ENCODE measurements around the gene EFCAB5.
"Not testable (repeated sequence)": the region's sequence is repeated elsewhere in the genome, so short reads cannot be mapped to it uniquely, and the experiment has no call there.

Gene EFCAB5

DNA sequence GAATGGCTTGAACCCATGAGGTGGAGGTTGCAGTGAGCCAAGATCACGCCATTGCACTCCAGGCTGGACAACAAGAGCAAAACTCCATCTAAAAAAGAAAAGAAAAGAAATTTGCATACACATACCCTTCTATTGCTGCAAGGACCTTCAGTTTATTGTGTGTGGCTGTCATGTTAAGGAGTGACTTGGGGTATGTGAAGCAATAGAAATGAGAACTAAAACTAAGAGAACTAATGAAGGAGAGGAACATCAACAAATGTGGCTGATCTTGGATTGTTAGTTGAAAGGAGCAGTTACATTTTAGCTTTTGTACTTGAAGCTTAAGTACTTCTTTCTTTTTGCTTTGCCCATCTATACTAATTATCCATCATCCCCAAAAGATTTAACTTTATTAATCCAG is 162.5 kb downstream of the EFCAB5 start:
- no peak for DNase-seq

DNA sequence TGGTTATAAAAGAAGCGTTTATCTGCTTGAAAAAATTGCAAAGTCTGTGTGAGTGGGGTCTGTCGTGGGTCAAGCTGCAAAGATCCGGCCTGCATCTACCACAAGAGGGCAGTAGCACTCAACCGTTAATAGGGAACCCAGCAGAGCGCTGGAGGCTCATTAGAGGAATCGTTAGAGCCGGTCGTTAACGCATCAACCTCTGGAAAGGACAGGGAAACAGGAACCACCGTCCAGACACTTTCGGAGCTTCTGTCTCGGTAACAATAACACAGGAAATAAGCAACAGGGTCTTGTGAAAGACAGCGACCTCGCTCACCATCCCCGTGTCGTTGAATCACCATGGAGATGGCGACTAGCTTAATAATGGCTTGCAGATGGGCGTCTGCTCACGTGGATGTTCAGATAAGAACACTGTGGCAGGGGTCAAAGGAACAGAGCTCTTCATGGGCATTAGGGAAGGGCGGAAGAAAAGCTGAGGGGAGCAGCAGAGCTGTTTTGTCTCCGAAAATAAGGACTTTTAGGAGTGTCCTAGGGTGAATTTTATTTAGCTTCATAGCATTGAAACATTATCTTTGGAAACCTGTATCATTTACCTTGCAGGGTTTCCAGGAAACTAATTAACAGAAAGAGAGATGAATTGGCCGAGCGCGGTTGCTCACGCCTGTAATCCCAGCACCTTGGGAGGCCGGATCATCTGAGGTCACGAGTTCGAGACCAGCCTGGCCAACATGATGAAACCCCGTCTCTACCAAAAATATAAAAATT is 163.3 kb downstream of the EFCAB5 start:
- DNase-seq, result peak; percentile 71

DNA sequence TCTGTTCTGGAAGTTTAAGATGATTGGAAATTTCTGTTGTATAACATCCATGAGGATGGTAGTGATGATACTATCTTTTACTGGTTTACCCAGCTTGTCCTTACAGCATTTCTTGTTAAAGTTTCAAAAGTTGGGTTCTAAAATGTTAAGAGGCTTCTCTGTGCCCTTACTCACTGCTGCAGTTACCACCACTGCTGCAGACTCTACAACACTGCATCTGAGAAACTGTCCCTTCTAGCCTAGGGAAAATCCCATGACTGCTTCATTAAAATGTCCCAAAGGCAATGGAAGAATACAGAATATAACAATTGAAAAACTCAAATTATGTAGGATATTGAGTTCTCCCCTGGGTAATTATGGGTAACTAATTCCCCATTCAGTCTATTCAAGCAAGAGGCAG is 171.4 kb downstream of the EFCAB5 start:
- no peak for DNase-seq

DNA sequence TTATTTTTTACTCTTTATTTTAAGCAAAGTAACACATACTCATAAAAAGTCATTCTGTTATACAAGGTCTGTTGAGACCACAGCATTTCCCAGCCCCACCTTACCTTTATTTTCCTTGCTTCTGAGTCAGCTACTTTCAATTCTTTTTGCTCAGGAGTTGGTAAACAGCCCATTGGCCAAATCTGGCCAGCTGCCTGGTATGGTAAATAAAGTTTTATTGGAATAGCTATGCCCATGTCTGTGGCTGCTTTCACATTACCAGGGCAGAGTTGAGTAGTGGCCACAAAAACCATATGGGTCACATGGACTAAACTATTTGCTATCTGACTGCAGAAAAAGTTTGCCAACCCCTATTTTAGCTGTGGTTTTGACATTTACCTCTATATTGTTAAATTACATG is 171.8 kb downstream of the EFCAB5 start:
- no peak for DNase-seq

DNA sequence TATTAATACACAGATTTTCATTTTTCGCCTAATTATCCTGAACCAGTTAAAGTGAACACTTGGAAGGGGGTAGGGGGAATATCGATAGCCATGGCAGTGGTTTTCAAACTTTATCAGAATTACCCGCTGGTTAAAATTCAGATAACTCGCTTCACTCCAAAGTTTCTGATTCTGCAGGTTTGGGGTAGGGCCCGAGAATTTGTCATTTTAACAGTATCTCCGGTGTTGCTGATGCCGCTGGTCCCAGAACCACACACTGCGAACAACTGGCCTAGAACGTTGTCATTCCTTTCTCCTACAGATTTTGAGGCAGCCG is 174.9 kb downstream of the EFCAB5 start:
- no peak for DNase-seq

DNA sequence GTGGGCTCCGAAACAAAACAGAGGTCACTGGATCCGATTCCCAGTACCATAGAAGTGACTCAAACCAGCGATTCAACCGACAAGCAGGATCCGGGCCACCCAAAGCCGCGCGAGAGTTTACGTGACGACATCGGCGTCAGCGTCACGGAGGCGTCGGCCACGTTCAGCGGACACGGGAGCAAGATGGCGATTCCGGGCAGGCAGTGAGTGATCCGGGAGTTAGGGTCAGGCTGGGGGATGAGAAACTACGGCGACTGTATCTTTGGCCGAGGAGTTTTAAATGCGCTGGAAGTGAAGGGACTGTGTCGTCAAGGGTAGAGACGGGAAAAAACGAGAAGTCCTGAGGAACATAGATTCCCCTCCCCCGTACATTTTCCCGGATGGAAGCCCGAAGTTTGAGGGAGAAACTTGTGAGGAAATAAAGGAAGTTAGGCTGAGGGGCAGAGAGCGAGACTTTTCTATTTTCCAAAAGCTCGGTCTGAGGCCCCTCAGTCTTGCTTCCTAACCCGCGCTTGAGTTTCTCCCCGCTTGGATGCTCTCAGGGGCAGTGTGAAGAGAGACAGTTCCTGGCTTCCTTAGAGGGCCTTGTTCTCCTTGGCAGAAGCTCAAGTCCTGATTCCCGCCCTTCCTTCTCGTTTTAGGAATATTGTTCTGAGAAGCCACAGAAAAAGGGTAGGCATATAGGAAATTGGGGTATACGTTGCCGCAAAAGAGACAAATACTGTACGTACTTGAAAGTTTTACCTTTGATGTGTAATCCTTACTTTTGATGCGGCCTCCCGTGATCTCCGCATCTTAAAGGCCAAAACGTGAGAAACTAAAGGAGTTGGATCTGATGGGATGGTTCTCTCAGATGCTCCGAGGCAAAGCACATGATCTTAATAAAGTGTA is 175.5 kb downstream of the EFCAB5 start, which contains the start of gene NSRP1:
TSS of gene NSRP1 (plus strand) at position 156 of the 891 bp plus-strand sequence. CDS start at position 184, 28 bp downstream.
- peak; percentile 89 for DNase-seq

DNA sequence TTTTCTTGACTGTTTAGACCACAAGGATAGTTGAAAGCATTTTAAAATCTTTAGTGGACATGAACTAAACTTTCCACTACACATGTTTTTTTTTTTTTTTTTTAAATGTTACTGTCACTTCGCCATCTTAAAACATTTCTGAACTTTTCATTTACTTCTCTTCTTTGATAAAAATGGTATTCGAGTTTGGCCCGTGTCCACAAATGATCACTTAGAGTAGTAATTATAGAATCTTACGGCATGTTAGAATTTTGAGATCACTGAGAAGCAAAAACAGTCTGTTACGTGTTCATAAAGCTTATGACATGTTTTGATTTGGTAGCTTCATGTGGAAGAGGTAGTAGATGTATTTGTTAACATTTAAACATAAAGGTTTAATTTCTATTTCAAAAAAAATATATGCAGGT is 176.2 kb downstream of the EFCAB5 start:
- DNase-seq, result no peak

DNA sequence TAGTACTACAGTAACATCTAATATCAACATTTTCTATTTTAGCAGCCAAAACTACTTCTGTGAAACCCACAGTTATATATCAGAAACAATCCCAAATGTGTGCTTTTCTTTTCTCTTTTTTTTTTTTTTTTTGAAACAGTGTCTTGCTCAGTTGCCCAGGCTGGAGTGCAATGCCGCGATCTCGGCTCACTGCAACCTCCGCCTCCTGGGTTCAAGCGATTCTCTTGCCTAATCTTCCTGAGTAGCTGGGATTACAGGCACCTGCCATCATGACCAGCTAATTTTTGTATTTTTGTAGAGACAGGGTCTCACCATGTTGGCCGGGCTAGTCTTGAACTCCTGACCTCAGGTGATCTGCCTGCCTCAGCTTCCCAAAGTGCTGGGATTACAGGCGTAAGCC is 177.2 kb downstream of the EFCAB5 start:
- DNase-seq, result not testable (repeated sequence)

DNA sequence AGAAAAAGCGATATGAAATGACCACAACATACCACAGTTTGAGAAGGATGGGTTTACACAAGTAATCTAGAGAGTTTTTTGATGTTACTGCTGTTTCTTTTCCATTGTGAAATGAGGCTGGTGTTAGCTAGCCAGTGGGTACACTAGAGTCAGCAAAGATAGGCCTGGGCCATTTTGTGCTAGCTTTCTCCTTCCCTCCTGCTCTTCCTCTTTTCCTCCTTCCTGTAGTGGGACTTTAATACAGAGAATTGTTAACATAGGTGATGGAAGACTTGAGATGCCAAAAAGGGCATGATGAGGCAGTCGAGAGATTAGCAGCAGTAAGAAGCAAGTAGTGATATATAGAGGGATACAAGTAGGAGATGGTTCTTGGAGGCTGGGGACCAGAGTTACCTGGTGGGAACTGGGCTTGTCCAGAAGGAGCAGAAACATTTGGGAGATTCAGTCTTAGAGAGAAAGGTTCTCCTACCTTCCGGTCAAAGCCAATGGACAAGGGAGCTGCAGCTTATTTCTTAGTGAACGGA is 182.9 kb downstream of the EFCAB5 start:
- DNase-seq, result no peak

DNA sequence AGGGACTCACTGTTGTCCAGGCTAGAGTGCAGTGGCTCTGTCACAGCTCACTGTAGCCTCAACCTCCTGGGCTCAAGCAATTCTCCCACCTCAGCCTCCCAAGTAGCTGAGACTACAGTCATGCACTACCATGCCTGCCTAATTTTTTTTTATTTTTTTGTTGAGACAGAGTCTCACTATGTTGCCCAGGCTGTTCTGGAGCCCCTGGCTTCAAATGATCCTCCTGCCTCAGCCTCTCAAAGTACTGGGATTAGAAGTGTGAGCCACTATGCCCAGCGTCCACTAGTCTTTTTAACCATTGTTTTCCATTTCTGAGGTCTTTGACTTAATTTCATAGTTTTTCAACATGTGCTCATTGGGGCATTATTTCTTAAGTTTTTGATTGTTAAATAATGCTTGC is 188.7 kb downstream of the EFCAB5 start:
- no peak for DNase-seq

DNA sequence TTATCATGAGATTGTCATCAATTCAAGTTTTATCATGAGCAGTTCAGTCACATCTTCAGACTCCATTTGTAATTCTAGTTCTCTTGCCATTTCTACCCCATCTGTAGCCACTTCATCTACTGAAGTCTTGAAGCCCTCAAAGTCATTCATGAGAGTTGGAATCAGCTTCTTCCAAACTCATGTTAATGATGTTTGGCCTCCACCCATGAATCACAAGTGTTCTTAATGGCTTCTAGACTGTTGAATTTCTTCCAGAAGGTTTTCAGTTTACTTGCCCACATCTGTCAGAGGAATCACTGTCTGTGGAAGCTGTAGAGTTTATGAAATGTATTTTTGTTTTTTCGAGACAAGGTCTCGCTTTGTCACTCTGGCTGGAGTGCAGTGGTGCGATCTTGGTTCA is 191.2 kb downstream of the EFCAB5 start:
- no peak for DNase-seq

DNA sequence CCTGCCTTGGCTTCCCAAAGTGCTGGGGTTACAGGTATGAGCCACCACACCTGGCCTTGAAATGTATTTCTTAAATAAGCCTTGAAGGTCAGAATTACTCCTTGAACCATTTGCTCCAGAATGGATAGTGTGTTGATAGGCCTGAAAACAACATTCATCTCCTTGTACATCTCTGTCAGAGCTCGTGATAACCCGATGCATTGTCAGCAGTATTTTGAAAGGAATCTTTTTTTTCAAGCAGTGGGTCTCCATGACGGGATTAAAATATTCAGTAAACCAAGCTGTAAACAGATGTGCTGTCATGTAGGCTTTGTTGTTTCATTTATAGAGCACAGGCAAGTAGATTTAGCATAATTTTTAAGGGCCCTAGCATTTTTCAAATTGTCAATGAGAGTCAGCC is 191.8 kb downstream of the EFCAB5 start:
- DNase-seq, result no peak

DNA sequence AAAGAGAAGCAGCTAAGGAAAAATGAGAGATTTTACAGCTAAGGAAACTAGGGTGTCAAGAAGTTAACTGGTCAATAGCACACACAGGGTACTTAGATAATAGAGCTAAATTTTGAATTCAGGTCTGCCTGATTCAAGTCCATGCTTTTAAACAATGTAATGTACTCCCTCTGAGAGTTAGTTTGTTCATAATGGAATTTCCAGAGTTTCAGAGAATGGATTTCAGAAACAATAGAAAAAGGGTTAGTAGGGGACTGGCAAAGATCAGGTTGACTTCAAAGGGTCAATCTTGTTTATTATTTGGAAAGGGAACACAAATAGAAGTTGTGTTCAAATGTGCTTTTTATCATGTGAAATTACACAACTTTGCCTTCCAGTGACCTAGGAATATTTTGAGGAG is 193.1 kb downstream of the EFCAB5 start:
- no peak for DNase-seq

DNA sequence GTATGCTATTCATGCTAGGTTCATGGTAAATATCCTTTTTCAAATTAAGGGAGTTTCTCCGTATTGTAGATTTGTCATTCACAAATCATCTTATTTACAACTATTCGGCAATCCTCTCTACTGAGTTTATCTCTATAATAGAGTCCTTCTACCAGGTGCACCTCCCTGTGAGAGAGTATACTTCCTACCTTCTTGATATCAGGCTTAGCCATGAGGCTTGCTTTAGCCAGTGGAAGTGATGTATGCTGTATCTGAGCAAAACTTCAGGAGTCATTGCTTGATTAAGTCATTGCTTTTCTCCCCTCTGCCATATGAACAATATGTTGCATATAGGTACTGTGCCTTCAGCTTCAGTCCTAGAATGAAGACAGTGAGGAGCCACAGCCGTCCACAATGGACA is 195.7 kb downstream of the EFCAB5 start:
- no peak for DNase-seq

DNA sequence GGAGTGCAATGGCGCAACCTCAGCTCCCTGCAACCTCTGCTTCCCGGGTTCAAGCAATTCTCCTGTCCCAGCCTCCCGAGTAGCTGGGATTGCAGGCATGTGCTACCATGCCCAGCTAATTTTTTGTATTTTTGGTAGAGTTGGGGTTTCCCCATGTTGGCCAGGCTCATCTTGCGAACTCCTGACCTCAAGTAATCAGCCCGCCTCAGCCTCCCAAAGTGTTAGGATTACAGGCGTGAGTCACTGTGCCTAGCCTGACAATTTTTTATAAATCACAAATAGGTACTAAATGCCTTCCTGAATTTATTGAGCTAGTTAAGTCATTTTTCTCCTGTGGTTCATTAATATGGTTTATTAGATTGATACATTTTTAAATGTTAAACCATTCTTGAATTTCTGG is 206.4 kb downstream of the EFCAB5 start:
- not testable (repeated sequence) for DNase-seq

DNA sequence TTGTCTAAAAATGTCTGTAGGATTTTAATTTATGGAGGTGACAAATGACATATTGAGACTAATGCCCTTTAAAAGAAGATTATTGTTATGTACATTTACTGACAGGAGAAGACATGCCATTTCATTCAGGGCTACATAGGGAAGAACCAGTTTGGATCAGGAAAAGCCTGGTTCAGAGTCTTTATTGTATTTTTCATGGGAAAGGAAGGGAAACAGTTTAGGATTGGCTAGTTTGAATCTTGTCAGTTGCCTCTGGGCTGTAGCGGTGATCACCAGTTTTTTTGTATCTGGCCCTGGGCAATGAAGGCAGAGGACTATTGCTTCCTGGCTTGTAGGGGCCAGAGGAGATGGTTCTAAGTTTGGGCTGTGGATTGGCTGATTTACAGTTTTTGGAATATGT is 206.9 kb downstream of the EFCAB5 start:
- DNase-seq, result no peak

DNA sequence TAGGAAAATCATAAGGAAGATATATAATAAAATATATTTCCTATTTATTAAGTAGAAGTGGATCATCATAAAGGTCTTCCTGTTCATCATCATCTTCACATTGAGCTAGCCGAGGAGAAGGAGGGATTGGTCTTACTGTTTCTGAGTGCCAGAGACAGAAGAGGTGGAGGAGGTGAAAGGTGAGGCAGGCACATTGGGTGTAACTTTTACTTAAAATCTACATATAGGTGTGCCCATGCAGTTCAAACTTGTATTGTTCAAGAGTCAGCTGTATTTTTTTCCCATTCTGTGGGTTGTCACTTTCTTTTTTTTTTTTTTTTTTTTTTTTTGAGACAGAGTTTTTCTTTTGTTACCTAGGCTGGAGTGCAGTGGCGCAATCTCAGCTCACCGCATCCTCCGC is 210.0 kb downstream of the EFCAB5 start:
- DNase-seq, result no peak

DNA sequence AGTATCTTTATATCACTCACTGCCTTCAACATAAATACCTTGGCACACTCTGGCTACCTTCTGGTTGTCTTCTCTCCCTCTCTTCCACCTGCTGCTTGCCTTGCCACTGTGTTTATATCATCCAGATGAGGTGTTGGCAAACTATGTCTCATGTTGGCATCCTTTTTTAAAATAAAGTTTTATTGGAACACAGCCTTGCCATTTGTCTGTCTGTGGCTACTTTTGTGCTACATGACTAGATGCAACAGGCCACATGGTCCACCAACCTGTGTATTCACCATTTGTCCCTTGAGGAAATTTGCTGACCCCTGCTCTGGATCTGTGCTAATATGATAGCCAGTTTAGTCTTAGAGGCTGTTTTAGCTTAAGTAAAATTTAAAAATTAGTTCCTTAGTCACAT is 212.0 kb downstream of the EFCAB5 start:
- DNase-seq, result no peak

DNA sequence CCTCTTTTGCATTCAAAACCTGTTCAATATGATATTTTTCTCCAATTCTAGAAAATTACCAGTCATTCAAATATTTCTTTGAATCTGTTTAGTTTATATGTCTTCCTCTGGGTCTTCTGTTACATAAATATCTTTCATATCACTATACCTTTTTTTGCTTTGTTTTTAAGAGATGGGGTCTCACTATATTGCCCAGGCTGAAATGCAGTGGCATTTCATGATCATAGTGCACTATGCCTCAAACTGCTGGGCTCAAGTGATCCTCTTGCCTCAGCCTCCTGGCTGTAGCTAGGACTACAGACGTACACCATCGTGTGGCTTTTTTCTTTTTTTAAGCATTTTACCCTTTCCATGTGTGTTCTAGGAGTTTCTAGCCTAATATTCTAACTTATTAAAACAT is 214.0 kb downstream of the EFCAB5 start:
- DNase-seq, result no peak
